ENCODE measurements around the gene LRP1B.

DNA sequence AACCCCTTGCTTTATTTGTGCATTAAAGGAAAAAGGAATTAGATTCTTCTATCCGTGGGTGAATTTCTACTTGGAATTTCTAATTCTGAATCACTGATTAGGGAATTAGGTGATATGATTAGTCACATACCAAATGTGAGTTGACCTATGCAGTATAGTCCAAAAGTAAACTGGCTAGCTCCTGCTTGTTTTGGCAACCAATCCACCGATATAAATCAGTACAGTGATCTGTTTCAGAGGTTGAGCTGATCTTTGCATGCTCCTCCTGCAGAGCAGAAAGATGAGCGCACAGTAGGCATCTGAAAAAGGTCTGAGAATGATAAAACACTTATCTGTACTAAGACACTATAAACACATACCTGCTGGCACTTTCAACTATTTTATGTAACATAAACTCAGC lies 86.6 kb downstream of the LRP1B start:
- TF ChIP-seq, protein P1, sequence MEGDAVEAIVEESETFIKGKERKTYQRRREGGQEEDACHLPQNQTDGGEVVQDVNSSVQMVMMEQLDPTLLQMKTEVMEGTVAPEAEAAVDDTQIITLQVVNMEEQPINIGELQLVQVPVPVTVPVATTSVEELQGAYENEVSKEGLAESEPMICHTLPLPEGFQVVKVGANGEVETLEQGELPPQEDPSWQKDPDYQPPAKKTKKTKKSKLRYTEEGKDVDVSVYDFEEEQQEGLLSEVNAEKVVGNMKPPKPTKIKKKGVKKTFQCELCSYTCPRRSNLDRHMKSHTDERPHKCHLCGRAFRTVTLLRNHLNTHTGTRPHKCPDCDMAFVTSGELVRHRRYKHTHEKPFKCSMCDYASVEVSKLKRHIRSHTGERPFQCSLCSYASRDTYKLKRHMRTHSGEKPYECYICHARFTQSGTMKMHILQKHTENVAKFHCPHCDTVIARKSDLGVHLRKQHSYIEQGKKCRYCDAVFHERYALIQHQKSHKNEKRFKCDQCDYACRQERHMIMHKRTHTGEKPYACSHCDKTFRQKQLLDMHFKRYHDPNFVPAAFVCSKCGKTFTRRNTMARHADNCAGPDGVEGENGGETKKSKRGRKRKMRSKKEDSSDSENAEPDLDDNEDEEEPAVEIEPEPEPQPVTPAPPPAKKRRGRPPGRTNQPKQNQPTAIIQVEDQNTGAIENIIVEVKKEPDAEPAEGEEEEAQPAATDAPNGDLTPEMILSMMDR (IDR thresholded peaks at IDR 0.05 in 4 of 5, conservative IDR thresholded peaks at IDR 0.05 in 1 of 5) = no peak
- TF ChIP-seq POLR2A (IDR thresholded peaks at IDR 0.05) = no peak
